ENCODE measurements around the gene ADCY5.

Gene ADCY5

DNA sequence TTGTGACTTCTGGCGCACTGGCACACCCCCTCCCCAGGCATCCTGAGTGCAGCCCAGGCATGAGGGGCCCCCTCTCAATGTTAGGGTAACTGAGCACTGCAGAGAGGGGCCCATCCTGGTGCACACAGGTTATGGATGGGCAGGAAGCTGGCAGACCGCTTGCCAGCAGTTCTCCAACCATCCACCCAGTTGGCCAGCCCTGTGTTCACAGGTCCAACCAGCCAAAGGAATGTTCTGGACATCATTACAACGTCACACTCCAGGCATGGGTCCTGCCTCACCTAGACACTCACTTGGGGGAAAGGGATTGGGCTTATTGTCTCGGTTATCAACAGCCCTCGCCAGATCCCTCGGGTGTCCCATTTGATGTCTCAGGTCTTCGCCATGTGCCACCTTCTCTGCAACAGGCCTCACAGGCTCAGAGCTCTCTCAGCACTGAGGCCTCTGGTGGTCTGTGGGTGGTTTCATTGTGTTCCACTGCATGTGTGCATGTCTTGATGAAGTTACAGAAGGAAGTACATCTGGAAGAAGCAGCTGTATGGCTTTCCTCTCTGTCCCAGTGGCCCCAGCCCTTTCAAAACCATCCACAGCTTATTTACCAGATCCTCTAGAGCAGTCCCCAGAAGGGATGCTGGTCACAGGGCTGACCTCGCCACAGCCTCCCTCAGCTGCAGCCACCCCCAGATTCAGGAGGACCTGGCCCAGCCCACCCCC is 23.7 kb downstream of the ADCY5 start:
- no peak for DNase-seq

GRCh38 chr3:123424321-123424998 is 24.4 kb downstream of the ADCY5 start:
- no peak for DNase-seq

GRCh38 chr3:123423806-123424205 is 25.1 kb downstream of the ADCY5 start:
- DNase-seq = no peak

GRCh38 chr3:123423031-123423430 is 25.9 kb downstream of the ADCY5 start:
- DNase-seq = no peak

GRCh38 chr3:123422457-123422856 is 26.4 kb downstream of the ADCY5 start:
- DNase-seq = no peak

GRCh38 chr3:123421353-123422174 is 27.3 kb downstream of the ADCY5 start:
- DNase-seq = no peak

DNA sequence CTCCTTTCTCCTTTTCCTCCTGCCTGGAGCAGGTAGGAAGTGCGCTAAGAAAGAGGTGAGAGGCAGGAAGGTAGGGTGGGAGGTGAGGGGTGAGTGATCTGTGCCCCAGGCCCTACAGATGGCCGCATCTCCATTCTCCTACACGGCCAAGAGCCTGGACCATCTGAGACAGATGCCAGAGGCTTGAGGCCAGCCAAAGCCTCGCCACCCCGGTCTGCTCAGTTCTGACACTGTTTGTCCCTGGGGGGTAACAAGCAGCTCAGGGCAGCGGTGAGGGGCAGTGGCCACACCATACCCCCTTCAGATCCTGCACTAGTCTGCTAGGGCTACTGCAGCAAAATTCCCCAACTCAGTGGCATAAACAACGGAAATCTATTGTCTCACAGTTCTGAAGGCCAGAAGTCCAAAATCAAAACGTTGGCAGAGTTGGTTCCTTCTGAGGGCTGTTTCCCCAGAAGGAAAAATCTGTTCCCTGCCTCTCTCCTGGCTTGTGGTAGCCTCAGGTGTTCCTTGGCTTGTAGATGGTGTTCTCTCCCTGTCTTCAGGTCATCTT is 28.4 kb downstream of the ADCY5 start:
- no peak for DNase-seq

DNA sequence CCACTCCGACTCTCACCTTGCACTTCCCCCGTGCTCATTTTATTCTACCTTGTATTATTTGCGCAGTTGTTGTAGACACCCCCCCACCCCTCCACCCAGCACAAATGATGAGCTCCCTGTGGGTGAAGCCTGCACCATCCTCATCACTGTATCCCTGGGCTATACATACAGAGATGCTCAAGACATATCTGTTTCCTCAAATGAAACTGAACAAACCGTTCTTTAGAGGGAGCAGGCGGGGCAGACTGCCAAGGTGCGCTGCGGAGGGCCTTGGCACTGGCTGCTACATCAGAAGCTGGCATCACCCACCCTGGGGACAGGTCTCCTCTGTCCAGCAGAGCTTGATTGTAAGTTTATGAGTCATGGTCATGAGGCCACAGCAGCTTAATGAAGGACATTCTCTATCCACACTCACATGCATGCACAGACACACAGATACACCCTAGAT is 29.0 kb downstream of the ADCY5 start:
- no peak for DNase-seq

GRCh38 chr3:123419181-123419849 is 29.6 kb downstream of the ADCY5 start:
- no peak for DNase-seq

- DNase-seq = no peak
Measured at GRCh38 chr3:123416647-123417046, 32.2 kb downstream of the ADCY5 start.

DNA sequence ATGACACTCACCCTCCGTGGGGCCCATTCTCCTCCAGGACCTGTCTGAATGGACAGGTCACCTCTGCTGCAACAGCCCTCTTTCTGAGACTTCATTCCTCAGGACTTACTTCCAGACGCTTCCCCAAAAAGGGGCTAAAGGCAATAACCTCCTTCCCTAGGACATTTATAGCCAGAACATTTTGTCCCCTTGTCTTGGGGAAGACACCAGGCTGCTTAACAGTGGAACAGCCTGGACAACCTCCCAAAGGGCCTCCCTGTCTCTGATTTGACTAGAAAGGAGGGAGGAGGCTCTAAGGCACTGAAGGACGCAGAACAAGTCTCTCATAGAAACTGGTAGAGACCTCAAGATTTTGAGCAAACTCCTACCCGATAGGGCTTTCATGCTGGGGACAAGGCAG is 32.7 kb downstream of the ADCY5 start:
- no peak for DNase-seq

DNA sequence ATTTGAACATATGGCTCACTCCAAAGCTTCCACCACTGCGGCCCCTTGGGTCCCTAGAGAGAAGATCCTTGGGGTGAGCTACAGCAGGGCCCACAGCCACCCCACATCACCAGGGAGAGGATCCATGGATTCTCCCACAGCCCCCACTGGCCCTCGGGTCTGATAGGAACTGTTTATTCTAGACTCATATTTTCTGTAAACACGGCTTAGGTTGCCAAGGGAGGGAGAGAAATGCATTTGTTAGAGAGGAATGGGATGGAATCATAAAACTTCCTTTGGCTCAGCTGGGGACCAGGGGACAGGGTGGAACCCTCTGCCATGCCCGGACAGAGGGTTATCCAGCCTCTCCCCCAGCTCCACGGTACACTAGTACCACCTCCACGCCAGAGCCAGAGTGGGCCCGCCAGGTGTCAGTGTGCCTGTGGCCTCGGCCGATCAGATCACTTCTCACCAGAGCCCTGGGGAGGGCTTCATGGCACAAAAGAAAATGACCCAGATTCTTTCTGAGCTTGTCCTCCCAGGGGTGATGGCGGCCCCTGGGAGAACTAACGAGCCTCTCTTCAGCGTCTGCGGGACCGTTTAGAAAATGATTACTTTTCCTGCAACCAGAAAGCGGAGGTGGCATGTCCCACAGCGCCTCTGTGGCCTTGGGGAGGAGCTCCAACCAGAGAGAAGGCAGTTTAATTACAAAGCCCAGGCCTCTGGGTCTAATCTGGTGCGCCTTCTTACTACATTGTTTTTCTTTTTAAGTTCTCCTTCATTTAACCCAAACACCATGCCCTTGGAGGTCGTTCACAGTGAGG is 33.7 kb downstream of the ADCY5 start:
- DNase-seq = no peak

GRCh38 chr3:123412811-123413604 is 35.9 kb downstream of the ADCY5 start:
- DNase-seq = no peak

- no peak for DNase-seq
Measured at GRCh38 chr3:123412076-123412475, 36.8 kb downstream of the ADCY5 start.

DNA sequence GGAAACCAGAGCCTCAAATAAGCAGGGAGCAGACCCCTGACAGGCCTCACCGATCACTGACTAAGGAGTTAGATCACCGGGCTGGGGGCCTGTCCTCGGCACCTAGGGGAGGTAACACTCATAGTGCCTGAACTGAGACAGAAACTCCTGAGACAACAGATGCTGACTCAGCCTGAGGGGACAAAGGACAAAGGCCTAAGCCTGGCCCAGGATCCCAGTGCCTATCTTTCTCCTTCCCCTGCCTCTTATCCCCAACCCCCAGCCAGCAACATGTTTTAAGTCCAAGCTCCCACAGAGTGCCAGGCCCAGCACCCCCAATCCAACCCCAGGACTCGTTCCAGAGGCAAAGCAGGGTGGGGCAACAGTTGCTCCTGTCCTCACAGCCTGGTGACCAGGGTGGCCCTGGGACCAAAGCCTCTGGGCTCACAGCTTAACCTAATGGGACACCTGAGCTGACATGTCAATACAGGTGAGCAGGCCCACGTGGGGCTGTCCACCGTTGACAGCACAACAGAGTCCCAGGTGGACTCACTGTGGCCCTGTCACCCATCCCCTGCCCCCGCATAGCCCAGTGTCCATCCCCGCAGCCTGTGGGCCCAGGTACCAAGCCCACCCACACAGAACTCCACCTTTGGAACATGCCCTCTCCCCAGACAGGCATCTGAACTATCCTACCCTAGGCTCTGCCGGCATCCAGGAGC is 37.4 kb downstream of the ADCY5 start:
- no peak for DNase-seq

GRCh38 chr3:123410149-123410515 is 38.8 kb downstream of the ADCY5 start:
- no peak for DNase-seq

GRCh38 chr3:123409443-123410148 is 39.3 kb downstream of the ADCY5 start:
- no peak for DNase-seq

- no peak for DNase-seq
Measured at GRCh38 chr3:123406598-123406997, 42.3 kb downstream of the ADCY5 start.

GRCh38 chr3:123405936-123406510 is 42.9 kb downstream of the ADCY5 start:
- no peak for DNase-seq

Data from CD4-positive, alpha-beta T cell treated with Interferon gamma for 1 hour (primary cell).